Ascending aorta (tissue), 2 donors: ENCODE measurements around the gene OBSL1. TPM values are rescaled to one million over a fixed set of nuclear protein-coding genes. Genes with fewer than 3 reads are reported as not detected.

Experiments used
- DNase-seq, 2 donors: peaks; one replicate each; pipeline ENCODE4 v3.0.0-alpha.2; 2019; ENCODE audit warnings: low spot score in 2 of 2
- H3K27ac ChIP-seq, 2 donors: fragments of 200-600 bp; sonication (generic); one replicate each; pipeline ENCODE4 v1.5.1; 2016 to 2017; ENCODE audit warnings: mild to moderate bottlenecking in 1 of 2
- H3K27me3 ChIP-seq: fragments of 200-600 bp; sonication (generic); one replicate; pipeline ENCODE4 v1.5.1; 2017
- H3K36me3 ChIP-seq, 2 donors: fragments of 200-600 bp; sonication (generic); one replicate each; pipeline ENCODE4 v1.5.1; 2016
- H3K4me1 ChIP-seq, 2 donors: fragments of 200-600 bp; sonication (generic); one replicate each; pipeline ENCODE4 v1.5.1; 2016 to 2017; ENCODE audit warnings: mild to moderate bottlenecking in 1 of 2
- H3K4me3 ChIP-seq, 2 donors: fragments of 200-600 bp; sonication (generic); one replicate each; pipeline ENCODE4 v1.5.1; 2016 to 2017; ENCODE audit warnings: mild to moderate bottlenecking in 1 of 2
- H3K9me3 ChIP-seq, 2 donors: fragments of 200-600 bp; sonication (generic); one replicate each; pipeline ENCODE4 v1.5.1; 2016
- CTCF ChIP-seq, 3 experiments: fragments of 200-600 bp in 2 of 3; fragments of 450-650 bp in 1 of 3; sonication (generic) in 2 of 3; IDR thresholded peaks; one replicate each; pipeline ENCODE4 v1.5.1; 2016 to 2019; ENCODE audit warnings: antibody characterized with exemption in 3 of 3, mild to moderate bottlenecking in 1 of 3, moderate library complexity in 1 of 3
- intact Hi-C: fragments of 100-400 bp; cut with DNase I; formaldehyde crosslinking; loops from one replicate; pipeline ENCODE4 v1.15.1; 2023
- total RNA-seq: library from RNA; depleted of rRNA; stranded (reverse); fragments of >200 nt; gene quantifications from one replicate; pipeline ENCODE4 v1.1.0, GENCODE V29; 2016

OBSL1 gene
- total RNA-seq, 1 donor from 2014 or later = 151 TPM

- Histone ChIP-seq H3K4me3 (no peak overlapping the region), H3K9me3 (no peaks in the 10 kb centered on the region), H3K4me1 (peaks cover 4 to 14% of the 10 kb centered on the region in 2 donors), H3K36me3 (no peaks in the 10 kb centered on the region), H3K27ac (no peak overlapping the region), H3K27me3 (no peaks in the 10 kb centered on the region)
- DNase-seq = no peak
- no peak for TF ChIP-seq CTCF (IDR thresholded peaks at IDR 0.05)
- intact Hi-C loops = loop anchor here (5.0 kb wide), 1 partner anchor 48 kb away; no protein-coding TSS in a partner anchor
Measured at GRCh38 chr2:219525533-219526232, 45.7 kb downstream of the OBSL1 start.

- Histone ChIP-seq H3K4me1 (peaks cover 4 to 14% of the 10 kb centered on the region in 2 donors), H3K27me3 (no peaks in the 10 kb centered on the region), H3K36me3 (no peaks in the 10 kb centered on the region), H3K4me3 (no peak overlapping the region), H3K9me3 (no peaks in the 10 kb centered on the region), H3K27ac (no peak overlapping the region)
- no peak for TF ChIP-seq CTCF (IDR thresholded peaks at IDR 0.05)
- intact Hi-C loops = loop anchor here (5.0 kb wide), 1 partner anchor 48 kb away; no protein-coding TSS in a partner anchor
- no peak for DNase-seq
Measured at GRCh38 chr2:219524817-219525216, 46.5 kb downstream of the OBSL1 start.

GRCh38 chr2:219523031-219523671 is 48.2 kb downstream of the OBSL1 start:
- Histone ChIP-seq H3K36me3 (no peaks in the 10 kb centered on the region), H3K4me3 (peak overlapping the region; percentile 46 to 63), H3K9me3 (no peaks in the 10 kb centered on the region), H3K27ac (no peak overlapping the region), H3K4me1 (peaks cover 4 to 14% of the 10 kb centered on the region in 2 donors), H3K27me3 (no peaks in the 10 kb centered on the region)
- intact Hi-C loops = no loop called here
- TF ChIP-seq CTCF (IDR thresholded peaks at IDR 0.05) = no peak
- DNase-seq = no peak

- TF ChIP-seq CTCF (IDR thresholded peaks at IDR 0.05) = peak in 1 of 3 experiments; percentile 8
- intact Hi-C loops = no loop called here
- Histone ChIP-seq H3K4me1 (peaks cover 4 to 14% of the 10 kb centered on the region in 2 donors), H3K27ac (peak overlapping the region; percentile 0 to 56), H3K27me3 (no peaks in the 10 kb centered on the region), H3K36me3 (no peaks in the 10 kb centered on the region), H3K4me3 (peak overlapping the region; percentile 46 to 63), H3K9me3 (no peaks in the 10 kb centered on the region)
- no peak for DNase-seq
Measured at GRCh38 chr2:219522111-219523030, 49.0 kb downstream of the OBSL1 start.

GRCh38 chr2:219521066-219521880 is 50.1 kb downstream of the OBSL1 start:
- peak; percentile 47 to 77 (median 70) for TF ChIP-seq CTCF (IDR thresholded peaks at IDR 0.05)
- Histone ChIP-seq H3K27ac (peak overlapping the region in 1 of 2 donors; percentile 56), H3K36me3 (no peaks in the 10 kb centered on the region), H3K4me1 (peaks cover 4 to 14% of the 10 kb centered on the region in 2 donors), H3K27me3 (no peaks in the 10 kb centered on the region), H3K9me3 (no peaks in the 10 kb centered on the region), H3K4me3 (no peak overlapping the region)
- no peak for DNase-seq
- intact Hi-C loops = no loop called here
